ENCODE measurements around the gene BLMH.

The BLMH gene

GRCh38 chr17:30249460-30249859 is 42.3 kb downstream of the BLMH start:
- no peak for DNase-seq (ENCODE audit: low read depth)

DNA sequence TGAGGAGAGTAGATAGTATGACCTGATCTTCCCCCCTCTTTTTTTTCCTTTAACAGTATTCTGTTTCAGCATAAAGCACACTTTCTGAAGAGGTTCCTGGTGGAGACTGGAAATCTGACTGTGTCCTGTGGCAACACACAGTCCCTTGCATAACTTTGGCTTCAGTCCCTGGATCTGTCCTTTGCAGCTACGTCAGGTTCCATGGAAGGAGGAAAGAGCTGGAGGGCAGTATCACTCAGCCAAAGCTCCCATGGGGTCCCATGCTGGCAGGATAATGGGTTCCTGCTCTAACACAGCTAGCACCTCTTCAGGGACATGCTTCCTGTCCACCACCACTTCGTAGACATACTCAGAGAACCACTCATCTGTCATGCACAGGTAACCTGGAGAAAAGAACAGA is 43.0 kb downstream of the BLMH start:
- no peak for DNase-seq (ENCODE audit: low read depth)
- TF ChIP-seq, protein P1, sequence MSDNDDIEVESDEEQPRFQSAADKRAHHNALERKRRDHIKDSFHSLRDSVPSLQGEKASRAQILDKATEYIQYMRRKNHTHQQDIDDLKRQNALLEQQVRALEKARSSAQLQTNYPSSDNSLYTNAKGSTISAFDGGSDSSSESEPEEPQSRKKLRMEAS (IDR thresholded peaks at IDR 0.05; ENCODE audit: low read depth, low read length), result no peak
- TF ChIP-seq, protein P2, sequence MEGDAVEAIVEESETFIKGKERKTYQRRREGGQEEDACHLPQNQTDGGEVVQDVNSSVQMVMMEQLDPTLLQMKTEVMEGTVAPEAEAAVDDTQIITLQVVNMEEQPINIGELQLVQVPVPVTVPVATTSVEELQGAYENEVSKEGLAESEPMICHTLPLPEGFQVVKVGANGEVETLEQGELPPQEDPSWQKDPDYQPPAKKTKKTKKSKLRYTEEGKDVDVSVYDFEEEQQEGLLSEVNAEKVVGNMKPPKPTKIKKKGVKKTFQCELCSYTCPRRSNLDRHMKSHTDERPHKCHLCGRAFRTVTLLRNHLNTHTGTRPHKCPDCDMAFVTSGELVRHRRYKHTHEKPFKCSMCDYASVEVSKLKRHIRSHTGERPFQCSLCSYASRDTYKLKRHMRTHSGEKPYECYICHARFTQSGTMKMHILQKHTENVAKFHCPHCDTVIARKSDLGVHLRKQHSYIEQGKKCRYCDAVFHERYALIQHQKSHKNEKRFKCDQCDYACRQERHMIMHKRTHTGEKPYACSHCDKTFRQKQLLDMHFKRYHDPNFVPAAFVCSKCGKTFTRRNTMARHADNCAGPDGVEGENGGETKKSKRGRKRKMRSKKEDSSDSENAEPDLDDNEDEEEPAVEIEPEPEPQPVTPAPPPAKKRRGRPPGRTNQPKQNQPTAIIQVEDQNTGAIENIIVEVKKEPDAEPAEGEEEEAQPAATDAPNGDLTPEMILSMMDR (IDR thresholded peaks at IDR 0.05; ENCODE audit: low read depth, low read length), result no peak
- no peak for TF ChIP-seq POLR2A (IDR thresholded peaks at IDR 0.05; ENCODE audit: extremely low read depth, insufficient read length)
- no peak for TF ChIP-seq MYC (IDR thresholded peaks at IDR 0.05; ENCODE audit: low read depth, low read length)
- no peak overlapping the region for H3K4me3 ChIP-seq (ENCODE audit: low read depth, low read length)

More at GRCh38 chr17:30249460-30249859, 42.3 kb downstream of the BLMH start:
- TF ChIP-seq, protein P2 (IDR thresholded peaks at IDR 0.05; ENCODE audit: low read depth, low read length), result no peak
- TF ChIP-seq MYC (IDR thresholded peaks at IDR 0.05; ENCODE audit: low read depth, low read length) (no peak), POLR2A (IDR thresholded peaks at IDR 0.05; ENCODE audit: extremely low read depth, insufficient read length) (no peak)
- TF ChIP-seq, protein P1 (IDR thresholded peaks at IDR 0.05; ENCODE audit: low read depth, low read length), result no peak
- no peak overlapping the region for H3K4me3 ChIP-seq (ENCODE audit: low read depth, low read length)

DNA sequence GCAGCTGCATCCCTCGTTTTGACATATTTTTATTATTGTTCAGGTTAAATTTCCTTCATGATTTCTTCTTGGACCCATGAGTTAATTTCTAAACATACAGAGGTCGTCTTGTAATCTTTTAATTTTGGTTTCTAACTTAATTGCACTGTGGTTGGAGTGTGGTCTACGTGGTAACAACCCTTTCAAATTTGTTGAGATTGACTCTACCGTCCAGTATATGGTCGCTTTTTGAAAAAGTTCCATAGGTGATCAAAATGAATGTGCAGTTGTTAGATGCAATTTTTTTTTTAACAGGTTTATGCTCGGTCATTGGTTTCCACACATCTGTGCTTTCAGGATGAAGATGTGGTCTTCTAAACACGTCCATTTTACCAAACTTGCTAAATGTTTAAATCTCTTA is 45.3 kb downstream of the BLMH start:
- no peak overlapping the region for H3K4me3 ChIP-seq (ENCODE audit: low read depth, low read length)
- DNase-seq (ENCODE audit: low read depth), result no peak
- TF ChIP-seq POLR2A (IDR thresholded peaks at IDR 0.05; ENCODE audit: extremely low read depth, insufficient read length) (no peak), MYC (IDR thresholded peaks at IDR 0.05; ENCODE audit: low read depth, low read length) (no peak)
- TF ChIP-seq, protein P1 (IDR thresholded peaks at IDR 0.05; ENCODE audit: low read depth, low read length), result no peak
- TF ChIP-seq, protein P2 (IDR thresholded peaks at IDR 0.05; ENCODE audit: low read depth, low read length), result no peak

DNA sequence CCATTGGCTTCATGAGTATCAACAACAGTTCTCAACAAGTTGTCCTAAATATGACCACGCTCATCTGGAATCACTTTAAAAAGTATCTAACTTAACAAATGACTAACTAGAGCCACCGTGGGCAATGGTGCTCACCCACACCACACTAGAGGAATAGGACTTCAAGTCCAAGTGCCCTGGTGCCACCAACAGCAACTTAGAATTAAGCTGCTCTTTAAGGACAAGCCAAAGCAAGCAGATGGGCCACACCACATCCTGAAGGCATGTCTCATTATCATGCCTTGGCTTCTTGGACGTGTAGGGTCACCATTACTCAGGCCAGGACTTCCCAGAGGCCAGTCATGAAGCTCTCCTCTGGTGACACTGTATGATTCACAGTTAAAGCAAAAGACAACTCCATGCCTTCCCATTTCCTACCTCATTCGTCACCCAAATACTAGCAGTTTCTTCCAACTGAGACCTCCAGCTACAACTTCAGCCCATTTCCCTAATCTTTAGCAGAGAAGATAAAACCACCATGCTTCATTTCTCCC is 46.8 kb downstream of the BLMH start:
- no peak overlapping the region for H3K4me3 ChIP-seq (ENCODE audit: low read depth, low read length)
- TF ChIP-seq POLR2A (IDR thresholded peaks at IDR 0.05; ENCODE audit: extremely low read depth, insufficient read length), result no peak
- TF ChIP-seq, protein P1 (IDR thresholded peaks at IDR 0.05; ENCODE audit: low read depth, low read length), result no peak
- no peak for DNase-seq (ENCODE audit: low read depth)

DNA sequence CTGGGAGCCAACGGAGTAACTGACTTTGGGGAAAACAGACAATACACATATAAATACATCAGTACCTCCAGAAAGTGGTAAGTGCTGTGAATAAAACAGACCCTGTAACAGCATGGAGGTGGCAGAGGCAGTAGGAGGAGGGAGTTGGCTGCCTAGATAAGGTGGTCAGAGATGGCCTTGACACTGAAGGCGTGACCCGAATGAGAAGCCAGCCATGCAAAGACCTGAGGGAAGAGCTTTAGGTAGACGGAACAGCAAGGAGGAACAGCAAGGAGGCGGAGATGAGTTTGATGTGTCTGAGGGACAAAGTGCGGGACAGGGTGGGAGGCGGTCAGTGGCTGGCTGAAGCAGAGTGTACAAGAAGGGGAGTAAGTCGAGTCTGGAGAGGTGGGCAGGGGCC is 48.2 kb downstream of the BLMH start:
- TF ChIP-seq POLR2A (IDR thresholded peaks at IDR 0.05; ENCODE audit: extremely low read depth, insufficient read length) (no peak), MYC (IDR thresholded peaks at IDR 0.05; ENCODE audit: low read depth, low read length) (no peak)
- TF ChIP-seq, protein P2 (IDR thresholded peaks at IDR 0.05; ENCODE audit: low read depth, low read length), result no peak
- TF ChIP-seq, protein P1 (IDR thresholded peaks at IDR 0.05; ENCODE audit: low read depth, low read length), result no peak
- no peak for DNase-seq (ENCODE audit: low read depth)
- H3K4me3 ChIP-seq (ENCODE audit: low read depth, low read length), result no peak overlapping the region

DNA sequence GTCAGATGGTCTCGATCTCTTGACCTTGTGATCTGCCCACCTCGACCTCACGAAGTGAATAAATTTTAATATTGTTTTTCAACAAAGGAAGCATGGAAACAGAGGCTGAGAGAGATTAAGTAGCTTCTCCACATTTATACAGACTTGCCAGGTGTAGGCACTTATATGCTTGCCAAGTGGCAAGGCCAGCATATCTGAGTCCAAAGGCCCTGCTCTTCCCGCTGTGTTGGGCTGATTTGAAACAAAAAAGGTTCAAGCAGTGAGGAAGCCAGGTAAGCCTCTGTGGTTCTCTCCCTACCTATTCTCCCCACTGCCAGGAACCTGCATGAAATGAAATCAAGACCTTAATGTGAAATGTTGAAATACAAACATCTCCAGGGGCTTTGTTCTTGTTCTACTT is 48.7 kb downstream of the BLMH start:
- DNase-seq (ENCODE audit: low read depth), result no peak
- no peak for TF ChIP-seq POLR2A (IDR thresholded peaks at IDR 0.05; ENCODE audit: extremely low read depth, insufficient read length)
- TF ChIP-seq, protein P2 (IDR thresholded peaks at IDR 0.05; ENCODE audit: low read depth, low read length), result no peak
- TF ChIP-seq, protein P1 (IDR thresholded peaks at IDR 0.05; ENCODE audit: low read depth, low read length), result no peak
- TF ChIP-seq MYC (IDR thresholded peaks at IDR 0.05; ENCODE audit: low read depth, low read length), result no peak
- no peak overlapping the region for H3K4me3 ChIP-seq (ENCODE audit: low read depth, low read length)
